ENCODE results near the gene PRSS1. TPM values are rescaled to one million over a fixed set of nuclear protein-coding genes. Genes with fewer than 3 reads are reported as not detected.

The PRSS1 gene
- total and polyA plus RNA-seq, 2 experiments from 2014 or later, result not detected

DNA sequence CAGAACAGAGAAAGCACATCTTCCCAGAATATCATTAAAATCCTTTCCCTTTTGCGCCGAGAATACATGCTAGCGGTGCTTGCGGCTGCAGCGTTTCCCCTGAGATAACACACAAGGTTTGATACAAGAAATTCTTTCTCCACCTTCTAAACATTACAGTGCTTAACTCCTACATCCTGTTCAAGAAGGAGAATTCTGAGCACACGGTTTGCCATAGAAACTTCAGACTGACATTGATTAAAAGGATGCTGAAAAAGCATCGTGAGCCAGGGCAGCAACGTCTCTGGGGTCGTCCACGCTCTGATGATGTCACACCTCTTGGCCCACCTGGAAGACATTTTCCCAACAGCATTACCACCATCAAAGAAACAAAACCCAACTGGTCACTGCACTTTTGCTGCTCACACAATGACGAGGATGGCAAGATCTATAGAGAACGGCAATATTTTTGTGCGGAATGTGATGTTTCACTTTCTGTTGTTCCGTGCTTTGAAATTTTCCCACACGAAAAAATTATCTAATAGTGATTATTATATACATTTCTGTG lies 27.0 kb upstream of the PRSS1 start (continued):
- TF ChIP-seq, protein P1, sequence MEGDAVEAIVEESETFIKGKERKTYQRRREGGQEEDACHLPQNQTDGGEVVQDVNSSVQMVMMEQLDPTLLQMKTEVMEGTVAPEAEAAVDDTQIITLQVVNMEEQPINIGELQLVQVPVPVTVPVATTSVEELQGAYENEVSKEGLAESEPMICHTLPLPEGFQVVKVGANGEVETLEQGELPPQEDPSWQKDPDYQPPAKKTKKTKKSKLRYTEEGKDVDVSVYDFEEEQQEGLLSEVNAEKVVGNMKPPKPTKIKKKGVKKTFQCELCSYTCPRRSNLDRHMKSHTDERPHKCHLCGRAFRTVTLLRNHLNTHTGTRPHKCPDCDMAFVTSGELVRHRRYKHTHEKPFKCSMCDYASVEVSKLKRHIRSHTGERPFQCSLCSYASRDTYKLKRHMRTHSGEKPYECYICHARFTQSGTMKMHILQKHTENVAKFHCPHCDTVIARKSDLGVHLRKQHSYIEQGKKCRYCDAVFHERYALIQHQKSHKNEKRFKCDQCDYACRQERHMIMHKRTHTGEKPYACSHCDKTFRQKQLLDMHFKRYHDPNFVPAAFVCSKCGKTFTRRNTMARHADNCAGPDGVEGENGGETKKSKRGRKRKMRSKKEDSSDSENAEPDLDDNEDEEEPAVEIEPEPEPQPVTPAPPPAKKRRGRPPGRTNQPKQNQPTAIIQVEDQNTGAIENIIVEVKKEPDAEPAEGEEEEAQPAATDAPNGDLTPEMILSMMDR (conservative IDR thresholded peaks at IDR 0.05; ENCODE audit: low read depth in 2 of 2), result no peak
- TF ChIP-seq ZNF114 (CRISPR knock-in tag; IDR thresholded peaks at IDR 0.05), result no peak
- no peak for TF ChIP-seq CREB1 (CRISPR knock-in tag; IDR thresholded peaks at IDR 0.05; ENCODE audit: low read depth)
- TF ChIP-seq EZH2 (IDR thresholded peaks at IDR 0.05; ENCODE audit: low read depth, unreplicated experiment), result no peak
- no peak for TF ChIP-seq NANOG (IDR thresholded peaks at IDR 0.05; ENCODE audit: borderline replicate concordance)

DNA sequence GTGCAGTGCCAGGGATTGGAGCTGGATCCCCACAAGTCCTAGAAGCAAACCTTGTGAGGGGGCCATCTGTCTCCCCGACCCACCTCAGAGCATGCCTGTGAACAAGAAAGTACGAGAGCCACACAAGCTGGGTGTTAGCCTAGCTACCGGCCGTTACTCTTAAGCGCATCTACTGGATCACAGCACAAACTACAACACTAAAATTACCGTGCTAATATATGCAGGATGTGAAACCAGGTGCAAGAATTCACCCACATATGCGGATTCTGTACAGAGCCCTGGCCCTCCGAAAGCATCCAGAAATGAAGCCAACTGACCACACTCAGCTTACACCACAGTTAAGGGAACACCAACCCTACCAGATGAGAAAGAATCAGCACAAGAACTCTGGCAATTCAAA lies 16.0 kb upstream of the PRSS1 start:
- TF ChIP-seq CREB1 (CRISPR knock-in tag; IDR thresholded peaks at IDR 0.05; ENCODE audit: low read depth), result no peak
- no peak for TF ChIP-seq EZH2 (IDR thresholded peaks at IDR 0.05; ENCODE audit: low read depth, unreplicated experiment)
- TF ChIP-seq, protein P1 (conservative IDR thresholded peaks at IDR 0.05; ENCODE audit: low read depth in 2 of 2), result no peak
- TF ChIP-seq ZNF114 (CRISPR knock-in tag; IDR thresholded peaks at IDR 0.05), result no peak
- no peak overlapping the region for H3K27ac Mint-ChIP-seq
- H3F3A ChIP-seq (replicated peaks; ENCODE audit: low read depth), result no peaks in the 10 kb centered on the region

DNA sequence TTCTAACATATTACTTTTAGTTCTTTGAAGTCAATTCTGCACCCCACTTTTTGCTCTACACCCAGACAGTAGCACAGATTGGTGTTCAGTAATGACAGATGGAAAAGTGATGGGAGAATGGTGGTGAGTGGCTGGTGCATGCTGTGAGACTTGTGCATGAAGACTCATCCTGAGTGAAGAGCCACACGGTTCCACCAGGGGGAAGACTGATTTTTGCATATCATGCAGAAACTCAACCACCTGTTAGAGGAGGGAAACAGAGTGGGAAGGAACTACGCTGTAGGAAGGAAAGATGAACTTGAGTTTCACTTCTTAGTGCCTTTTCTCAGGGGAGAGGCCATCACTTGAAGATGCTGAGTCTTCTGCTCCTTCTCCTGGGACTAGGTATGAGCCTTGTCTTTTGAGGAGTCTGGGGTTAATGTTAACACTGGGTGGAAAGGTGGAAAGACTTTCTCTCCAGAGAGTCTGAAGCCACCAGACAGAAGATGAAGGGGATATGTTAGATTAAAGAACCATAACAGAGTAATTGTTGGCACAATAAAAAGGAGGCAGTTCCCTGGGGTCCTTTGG lies 9.3 kb upstream of the PRSS1 start:
- no peak overlapping the region for H3K4me3 ChIP-seq
- TF ChIP-seq, protein P2, sequence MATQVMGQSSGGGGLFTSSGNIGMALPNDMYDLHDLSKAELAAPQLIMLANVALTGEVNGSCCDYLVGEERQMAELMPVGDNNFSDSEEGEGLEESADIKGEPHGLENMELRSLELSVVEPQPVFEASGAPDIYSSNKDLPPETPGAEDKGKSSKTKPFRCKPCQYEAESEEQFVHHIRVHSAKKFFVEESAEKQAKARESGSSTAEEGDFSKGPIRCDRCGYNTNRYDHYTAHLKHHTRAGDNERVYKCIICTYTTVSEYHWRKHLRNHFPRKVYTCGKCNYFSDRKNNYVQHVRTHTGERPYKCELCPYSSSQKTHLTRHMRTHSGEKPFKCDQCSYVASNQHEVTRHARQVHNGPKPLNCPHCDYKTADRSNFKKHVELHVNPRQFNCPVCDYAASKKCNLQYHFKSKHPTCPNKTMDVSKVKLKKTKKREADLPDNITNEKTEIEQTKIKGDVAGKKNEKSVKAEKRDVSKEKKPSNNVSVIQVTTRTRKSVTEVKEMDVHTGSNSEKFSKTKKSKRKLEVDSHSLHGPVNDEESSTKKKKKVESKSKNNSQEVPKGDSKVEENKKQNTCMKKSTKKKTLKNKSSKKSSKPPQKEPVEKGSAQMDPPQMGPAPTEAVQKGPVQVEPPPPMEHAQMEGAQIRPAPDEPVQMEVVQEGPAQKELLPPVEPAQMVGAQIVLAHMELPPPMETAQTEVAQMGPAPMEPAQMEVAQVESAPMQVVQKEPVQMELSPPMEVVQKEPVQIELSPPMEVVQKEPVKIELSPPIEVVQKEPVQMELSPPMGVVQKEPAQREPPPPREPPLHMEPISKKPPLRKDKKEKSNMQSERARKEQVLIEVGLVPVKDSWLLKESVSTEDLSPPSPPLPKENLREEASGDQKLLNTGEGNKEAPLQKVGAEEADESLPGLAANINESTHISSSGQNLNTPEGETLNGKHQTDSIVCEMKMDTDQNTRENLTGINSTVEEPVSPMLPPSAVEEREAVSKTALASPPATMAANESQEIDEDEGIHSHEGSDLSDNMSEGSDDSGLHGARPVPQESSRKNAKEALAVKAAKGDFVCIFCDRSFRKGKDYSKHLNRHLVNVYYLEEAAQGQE (IDR thresholded peaks at IDR 0.05; ENCODE audit: unreplicated experiment), result no peak
- TF ChIP-seq, protein P3, sequence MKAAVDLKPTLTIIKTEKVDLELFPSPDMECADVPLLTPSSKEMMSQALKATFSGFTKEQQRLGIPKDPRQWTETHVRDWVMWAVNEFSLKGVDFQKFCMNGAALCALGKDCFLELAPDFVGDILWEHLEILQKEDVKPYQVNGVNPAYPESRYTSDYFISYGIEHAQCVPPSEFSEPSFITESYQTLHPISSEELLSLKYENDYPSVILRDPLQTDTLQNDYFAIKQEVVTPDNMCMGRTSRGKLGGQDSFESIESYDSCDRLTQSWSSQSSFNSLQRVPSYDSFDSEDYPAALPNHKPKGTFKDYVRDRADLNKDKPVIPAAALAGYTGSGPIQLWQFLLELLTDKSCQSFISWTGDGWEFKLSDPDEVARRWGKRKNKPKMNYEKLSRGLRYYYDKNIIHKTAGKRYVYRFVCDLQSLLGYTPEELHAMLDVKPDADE (IDR thresholded peaks at IDR 0.05), result no peak
- no peak for TF ChIP-seq EZH2phosphoT487 (IDR thresholded peaks at IDR 0.05; ENCODE audit: unreplicated experiment)
- TF ChIP-seq NANOG (IDR thresholded peaks at IDR 0.05; ENCODE audit: borderline replicate concordance), result no peak
- TF ChIP-seq EZH2 (IDR thresholded peaks at IDR 0.05; ENCODE audit: low read depth, unreplicated experiment), result no peak
- TF ChIP-seq CREB1 (CRISPR knock-in tag; IDR thresholded peaks at IDR 0.05; ENCODE audit: low read depth), result no peak
- TF ChIP-seq JUNB (IDR thresholded peaks at IDR 0.05; ENCODE audit: unreplicated experiment), result no peak
- TF ChIP-seq ZNF331 (CRISPR knock-in tag; IDR thresholded peaks at IDR 0.05; ENCODE audit: low read depth), result no peak
- TF ChIP-seq POLR2AphosphoS5 (IDR thresholded peaks at IDR 0.05; ENCODE audit: low read depth), result no peak
- no peaks in the 10 kb centered on the region for H3K79me2 ChIP-seq (replicated peaks; ENCODE audit: insufficient read depth)
- no peaks in the 10 kb centered on the region for H3K4me1 ChIP-seq (ENCODE audit: insufficient read depth)
- no peaks in the 10 kb centered on the region for H3K27me3 ChIP-seq (ENCODE audit: insufficient read depth)
- H3K9me3 Mint-ChIP-seq, result 0 out of 3 replicates have a peak, but pooled peaks cover 3% of the 10 kb centered on the region
- H3F3A ChIP-seq (replicated peaks; ENCODE audit: low read depth), result no peaks in the 10 kb centered on the region
- no peak overlapping the region; the same call in 1 of the 2 replicates for H3K27ac Mint-ChIP-seq
- DNase-seq (ENCODE audit: low spot score) (peak; percentile 18), ATAC-seq (no peak)
- H3K27ac ChIP-seq (ENCODE audit: low read depth), result no peak overlapping the region
- H3K4me3 Mint-ChIP-seq, result no peak overlapping the region
- H2AFZ ChIP-seq, result no peak overlapping the region
- H3K4me2 ChIP-seq, result no peak overlapping the region
- H3K36me3 Mint-ChIP-seq (ENCODE audit: low read depth), result no peaks in the 10 kb centered on the region
- no peaks in the 10 kb centered on the region for H3K4me1 Mint-ChIP-seq
- no peaks in the 10 kb centered on the region for H3K36me3 ChIP-seq (ENCODE audit: insufficient read depth)
- H4K20me1 ChIP-seq (replicated peaks; ENCODE audit: insufficient read depth), result no peaks in the 10 kb centered on the region
- H3K9me2 ChIP-seq (ENCODE audit: insufficient read depth), result no peaks in the 10 kb centered on the region
- H3K27me3 Mint-ChIP-seq (ENCODE audit: insufficient read depth, low read depth, poor library complexity), result no peaks in the 10 kb centered on the region

More for the DNA sequence above, 16.0 kb upstream of the PRSS1 start:
- Histone ChIP-seq H3K4me2 (no peak overlapping the region), H3K36me3 (ENCODE audit: insufficient read depth) (no peaks in the 10 kb centered on the region), H3K9me2 (ENCODE audit: insufficient read depth) (no peaks in the 10 kb centered on the region), H2AFZ (peak overlapping the region; percentile 83), H3K79me2 (replicated peaks; ENCODE audit: insufficient read depth) (no peaks in the 10 kb centered on the region), H4K20me1 (replicated peaks; ENCODE audit: insufficient read depth) (no peaks in the 10 kb centered on the region), H3K27ac (ENCODE audit: low read depth) (no peak overlapping the region), H3K27me3 (ENCODE audit: insufficient read depth) (no peaks in the 10 kb centered on the region), H3K4me3 (no peak overlapping the region), H3K4me1 (ENCODE audit: insufficient read depth) (no peaks in the 10 kb centered on the region)
- ATAC-seq (no peak), DNase-seq (ENCODE audit: low spot score) (no peak)
- Mint-ChIP-seq H3K27me3 (ENCODE audit: insufficient read depth, low read depth, poor library complexity) (no peaks in the 10 kb centered on the region), H3K9me3 (peaks cover 16% of the 10 kb centered on the region), H3K4me1 (no peaks in the 10 kb centered on the region), H3K36me3 (ENCODE audit: low read depth) (peaks cover 3% of the 10 kb centered on the region; the same call in 2 of the 3 replicates), H3K4me3 (no peak overlapping the region)

Measured in GM23338 (cell line).